Lower lobe of right lung (tissue), 2 donors: Measurements from ENCODE around the gene ZNF398. TPM values are rescaled to one million over a fixed set of nuclear protein-coding genes. Genes with fewer than 3 reads are reported as not detected.
A peak's percentile ranks its signal among the peaks of the same experiment; 100 is the strongest.
"Not testable (repeated sequence)": the region's sequence is repeated elsewhere in the genome, so short reads cannot be mapped to it uniquely, and the experiment has no call there.

Source experiments
- ATAC-seq, 2 donors: fragments of 200-7000 bp; cut with Tn5 transposase; one replicate each; pipeline ENCODE4 v1.9.1; 2020 to 2022; ENCODE audit warnings: mild to moderate bottlenecking in 2 of 2, moderate library complexity in 2 of 2
- DNase-seq: peaks from one replicate; pipeline ENCODE4 v3.0.0-alpha.2; 2020
- H3K27ac ChIP-seq: fragments of 200-600 bp; one replicate; pipeline ENCODE4 v1.8.0; 2022
- H3K27me3 ChIP-seq: fragments of 200-600 bp; one replicate; pipeline ENCODE4 v1.8.0; 2022; ENCODE audit warnings: low read depth
- H3K36me3 ChIP-seq: fragments of 200-600 bp; one replicate; pipeline ENCODE4 v1.8.0; 2022; ENCODE audit warnings: mild to moderate bottlenecking
- H3K4me1 ChIP-seq: fragments of 200-600 bp; one replicate; pipeline ENCODE4 v1.8.0; 2022
- H3K4me3 ChIP-seq: fragments of 200-600 bp; one replicate; pipeline ENCODE4 v1.8.0; 2022; ENCODE audit warnings: mild to moderate bottlenecking
- H3K9me3 ChIP-seq: fragments of 200-600 bp; one replicate; pipeline ENCODE4 v1.8.0; 2022
- intact Hi-C: fragments of 100-400 bp; cut with DNase I; formaldehyde crosslinking; loops from one replicate; pipeline ENCODE4 v1.11.0; 2022
- total RNA-seq: library from RNA; stranded (reverse); fragmentation: NEBNext Ultra II Directional; extraction: Animal tissue kit (Norgen Biotek cat#: 25700); gene quantifications from one replicate; pipeline ENCODE4 v1.2.1, GENCODE V29; 2021
- TF ChIP-seq, protein P1 (sequence below): fragments of 200-600 bp; IDR thresholded peaks from one replicate; pipeline ENCODE4 v1.8.0; 2022; ENCODE audit warnings: antibody characterized with exemption, mild to moderate bottlenecking
- donor health status: DM: no; HTN: yes; CAD: no; lungs with severe emphysema.

ZNF398 gene
- total RNA-seq, 1 donor from 2014 or later = 13.2 TPM

DNA sequence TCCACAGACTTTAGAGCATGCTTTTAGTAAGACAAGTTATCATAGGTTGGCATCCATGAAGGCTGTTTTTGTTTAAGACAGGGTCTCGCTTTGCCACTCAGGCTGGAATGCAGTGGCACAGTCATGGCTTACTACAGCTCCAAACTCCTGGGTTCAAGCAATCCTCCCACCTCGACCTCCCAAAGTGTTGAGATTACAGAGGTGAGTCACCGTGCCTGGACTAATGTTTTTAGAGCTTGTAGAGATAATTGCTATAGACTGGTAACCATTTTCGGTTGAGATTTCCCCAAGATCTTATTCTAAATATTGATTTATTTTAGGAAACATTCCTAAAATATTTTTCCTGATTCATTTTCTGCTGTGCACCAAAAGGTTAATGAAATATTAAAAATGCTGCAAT, 5.4 kb upstream of the ZNF398 start:
- H3K4me1 ChIP-seq = peaks cover 11% of the 10 kb centered on the region
- intact Hi-C loops = no loop called here

GRCh38 chr7:149144436-149144922, 2.8 kb upstream of the ZNF398 start:
- ATAC-seq, intact Hi-C loops, H3K9me3 ChIP-seq, H3K36me3 ChIP-seq, DNase-seq, H3K27ac ChIP-seq, H3K27me3 ChIP-seq, H3K4me3 ChIP-seq: not testable (repeated sequence)
- peaks cover 21% of the 10 kb centered on the region for H3K4me1 ChIP-seq

More for the DNA sequence above, 5.4 kb upstream of the ZNF398 start:
- DNase-seq = no peak
- Histone ChIP-seq H3K4me3 (no peak overlapping the region), H3K27ac (no peak overlapping the region), H3K36me3 (no peaks in the 10 kb centered on the region), H3K27me3 (no peaks in the 10 kb centered on the region), H3K9me3 (no peaks in the 10 kb centered on the region)
- ATAC-seq = no peak
- TF ChIP-seq, protein P1, sequence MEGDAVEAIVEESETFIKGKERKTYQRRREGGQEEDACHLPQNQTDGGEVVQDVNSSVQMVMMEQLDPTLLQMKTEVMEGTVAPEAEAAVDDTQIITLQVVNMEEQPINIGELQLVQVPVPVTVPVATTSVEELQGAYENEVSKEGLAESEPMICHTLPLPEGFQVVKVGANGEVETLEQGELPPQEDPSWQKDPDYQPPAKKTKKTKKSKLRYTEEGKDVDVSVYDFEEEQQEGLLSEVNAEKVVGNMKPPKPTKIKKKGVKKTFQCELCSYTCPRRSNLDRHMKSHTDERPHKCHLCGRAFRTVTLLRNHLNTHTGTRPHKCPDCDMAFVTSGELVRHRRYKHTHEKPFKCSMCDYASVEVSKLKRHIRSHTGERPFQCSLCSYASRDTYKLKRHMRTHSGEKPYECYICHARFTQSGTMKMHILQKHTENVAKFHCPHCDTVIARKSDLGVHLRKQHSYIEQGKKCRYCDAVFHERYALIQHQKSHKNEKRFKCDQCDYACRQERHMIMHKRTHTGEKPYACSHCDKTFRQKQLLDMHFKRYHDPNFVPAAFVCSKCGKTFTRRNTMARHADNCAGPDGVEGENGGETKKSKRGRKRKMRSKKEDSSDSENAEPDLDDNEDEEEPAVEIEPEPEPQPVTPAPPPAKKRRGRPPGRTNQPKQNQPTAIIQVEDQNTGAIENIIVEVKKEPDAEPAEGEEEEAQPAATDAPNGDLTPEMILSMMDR = no peak

DNA sequence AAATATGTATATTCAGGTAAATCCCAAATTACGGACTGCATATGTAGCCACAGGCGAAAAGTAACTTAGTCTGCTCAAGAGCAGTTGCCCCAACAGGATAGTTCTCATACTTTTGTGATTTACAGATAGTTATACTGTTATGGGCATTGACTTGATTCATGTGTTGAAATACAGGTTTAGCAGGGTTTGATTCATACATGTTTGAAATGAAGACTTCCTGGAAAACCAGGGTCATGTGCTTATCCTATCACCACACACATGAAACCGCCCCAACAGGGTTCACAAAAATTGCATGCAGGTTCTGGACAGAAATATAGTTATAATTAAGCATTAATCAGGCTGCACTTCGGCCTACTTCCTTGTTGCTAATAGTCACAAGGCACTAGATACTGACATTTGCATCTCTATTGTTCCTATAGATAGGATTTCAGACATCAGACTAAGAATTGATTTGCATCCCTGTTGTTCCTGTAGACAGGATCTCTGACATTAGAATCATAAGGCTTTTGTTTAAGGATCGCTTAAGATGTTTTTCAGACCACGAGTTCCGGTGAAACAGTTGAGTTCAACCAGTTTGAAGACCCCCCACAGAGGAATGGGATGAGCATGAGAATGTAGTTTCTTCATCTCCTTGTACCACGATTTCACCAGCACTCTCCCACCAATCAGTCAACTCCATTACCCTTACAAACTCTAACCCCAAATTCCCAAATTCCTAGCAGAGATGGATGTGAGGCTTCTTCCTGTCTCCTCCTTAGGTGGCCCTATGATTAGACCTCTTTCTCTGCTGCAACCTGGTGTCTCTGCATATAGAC, 2.0 kb upstream of the ZNF398 start:
- Histone ChIP-seq H3K9me3 (no peaks in the 10 kb centered on the region), H3K36me3 (no peaks in the 10 kb centered on the region), H3K27me3 (no peaks in the 10 kb centered on the region), H3K27ac (no peak overlapping the region), H3K4me3 (no peak overlapping the region), H3K4me1 (peaks cover 21% of the 10 kb centered on the region)
- ATAC-seq (no peak), DNase-seq (no peak)
- TF ChIP-seq, protein P1 = no peak
- intact Hi-C loops = no loop called here

GRCh38 chr7:149147752-149148653, 750 bp downstream of the ZNF398 start:
- DNase-seq (peak; percentile 79), ATAC-seq (peak; percentile 73 to 81)
- Histone ChIP-seq H3K27ac (peak overlapping the region; percentile 95), H3K36me3 (no peaks in the 10 kb centered on the region), H3K27me3 (no peaks in the 10 kb centered on the region), H3K4me3 (peak overlapping the region; percentile 93), H3K4me1 (peaks cover 21% of the 10 kb centered on the region), H3K9me3 (no peaks in the 10 kb centered on the region)
- TF ChIP-seq, protein P1 = no peak
- intact Hi-C loops = no loop called here

- TF ChIP-seq, protein P1 = no peak
- Histone ChIP-seq H3K36me3 (peaks cover 23% of the 10 kb centered on the region), H3K27me3 (no peaks in the 10 kb centered on the region), H3K9me3 (no peaks in the 10 kb centered on the region), H3K4me3 (no peak overlapping the region), H3K27ac (no peak overlapping the region), H3K4me1 (peaks cover 19% of the 10 kb centered on the region)
- intact Hi-C loops = no loop called here
- DNase-seq = no peak
- ATAC-seq = no peak
Measured at GRCh38 chr7:149150981-149151380, 3.7 kb downstream of the ZNF398 start.
